NCI-H1417 treated with DMSO at 0.1 percent for 48 hours (cell line): ENCODE measurements around the gene VWA2.

ENCODE experiments used
- DNase-seq: peaks from one replicate; lab custom pipeline; 2025; lab: John Stamatoyannopoulos, UW

The VWA2 gene

GRCh38 chr10:114300036-114300645 is 61.1 kb downstream of the VWA2 start:
- DNase-seq = no peak

GRCh38 chr10:114301177-114301576 is 62.1 kb downstream of the VWA2 start:
- no peak for DNase-seq

GRCh38 chr10:114301951-114302710 is 63.1 kb downstream of the VWA2 start:
- DNase-seq = no peak

GRCh38 chr10:114303556-114303955 is 64.5 kb downstream of the VWA2 start:
- DNase-seq = no peak

GRCh38 chr10:114304017-114304570 is 65.0 kb downstream of the VWA2 start:
- no peak for DNase-seq

GRCh38 chr10:114304571-114305421 is 65.7 kb downstream of the VWA2 start:
- no peak for DNase-seq

GRCh38 chr10:114305521-114305925 is 66.5 kb downstream of the VWA2 start:
- no peak for DNase-seq

GRCh38 chr10:114306116-114306973 is 67.3 kb downstream of the VWA2 start:
- DNase-seq = no peak

GRCh38 chr10:114307731-114308130 is 68.7 kb downstream of the VWA2 start:
- DNase-seq = no peak

- DNase-seq = no peak
These were observed 69.7 kb downstream of the VWA2 start for GRCh38 chr10:114308531-114309363.

- DNase-seq = no peak
These were observed 70.3 kb downstream of the VWA2 start for GRCh38 chr10:114309364-114309651.

GRCh38 chr10:114310346-114310745 is 71.3 kb downstream of the VWA2 start:
- no peak for DNase-seq

- no peak for DNase-seq
These were observed 72.0 kb downstream of the VWA2 start for GRCh38 chr10:114311023-114311422.

GRCh38 chr10:114311496-114312209 is 72.6 kb downstream of the VWA2 start:
- no peak for DNase-seq

GRCh38 chr10:114313139-114313538 is 74.1 kb downstream of the VWA2 start:
- DNase-seq = no peak

- DNase-seq = no peak
These were observed 74.8 kb downstream of the VWA2 start for GRCh38 chr10:114313866-114314265.

GRCh38 chr10:114315566-114316420 is 76.7 kb downstream of the VWA2 start:
- DNase-seq = no peak

- no peak for DNase-seq
These were observed 77.7 kb downstream of the VWA2 start for GRCh38 chr10:114316744-114317143.
